IMR-90 (cell line): ENCODE results near the gene EMX2. TPM values are rescaled to one million over a fixed set of nuclear protein-coding genes. Genes with fewer than 3 reads are reported as not detected.

Source experiments
- ATAC-seq: fragments of 200-7000 bp; cut with Tn5 transposase; 2 replicates; pipeline ENCODE4 v1.9.1; 2020; ENCODE audit warnings: low read depth, mild to moderate bottlenecking, moderate library complexity
- BruUV-seq: library from RNA; stranded (reverse); fragments of 400-500 nt; replicated peaks from 2 replicates; lab custom pipeline; 2021; lab: Mats Ljungman, UMichigan
- CTCF ChIA-PET: fragments of 300-600 bp; formaldehyde crosslinking; extraction: SDS; loops from one replicate; lab custom pipeline; 2021; ENCODE audit warnings: antibody characterized with exemption; lab: Yijun Ruan, JAX
- POLR2A ChIA-PET: fragments of 300-600 bp; sonication (Branson Sonifier 250); formaldehyde crosslinking; loops from one replicate; lab custom pipeline; 2022; ENCODE audit warnings: antibody characterized with exemption; ENCODE audit not compliant: unreplicated experiment; lab: Charles Lee
- DNase-seq: peaks from one replicate; pipeline ENCODE4 v3.0.0; 2013
- H2AFZ ChIP-seq: replicated peaks from 2 replicates; pipeline ENCODE3; 2013; ENCODE audit warnings: low read length, mild to moderate bottlenecking; ENCODE audit not compliant: poor library complexity
- H2AK5ac ChIP-seq: 2 replicates; pipeline ENCODE4 v1.6.1; 2013; ENCODE audit warnings: low read depth, low read length, inconsistent platforms
- H2AK9ac ChIP-seq: replicated peaks from 2 replicates; pipeline ENCODE3; 2013; ENCODE audit warnings: mild to moderate bottlenecking, low read depth, low read length, moderate library complexity; ENCODE audit not compliant: poor library complexity
- H2BK120ac ChIP-seq: 2 replicates; pipeline ENCODE4 v1.6.1; 2013; ENCODE audit warnings: low read depth, low read length, inconsistent platforms
- H2BK15ac ChIP-seq: 3 replicates; pipeline ENCODE4 v1.6.1; 2013; ENCODE audit warnings: low read depth, low read length, inconsistent platforms
- H2BK20ac ChIP-seq: 2 replicates; pipeline ENCODE4 v1.6.1; 2013; ENCODE audit warnings: low read depth, mild to moderate bottlenecking, inconsistent platforms, low read length, moderate library complexity
- H2BK5ac ChIP-seq: 2 replicates; pipeline ENCODE4 v1.6.1; 2013; ENCODE audit warnings: mild to moderate bottlenecking, low read depth, low read length, inconsistent platforms; ENCODE audit not compliant: poor library complexity, severe bottlenecking
- H3K14ac ChIP-seq: replicated peaks from 2 replicates; pipeline ENCODE4 v1.6.1; 2013; ENCODE audit warnings: low read depth, low read length, inconsistent platforms
- H3K18ac ChIP-seq: 2 replicates; pipeline ENCODE4 v1.6.1; 2013; ENCODE audit warnings: low read depth, low read length, control low read depth
- H3K23ac ChIP-seq: 2 replicates; pipeline ENCODE4 v1.6.1; 2013; ENCODE audit warnings: low read depth, low read length, inconsistent platforms
- H3K27ac ChIP-seq: 2 replicates; pipeline ENCODE4 v1.5.1; 2013; ENCODE audit warnings: mild to moderate bottlenecking, control low read depth, low read length; ENCODE audit not compliant: insufficient read depth
- H3K27me3 ChIP-seq: 2 replicates; pipeline ENCODE4 v1.6.1; 2013; ENCODE audit warnings: low read length; ENCODE audit not compliant: control insufficient read depth, insufficient read depth
- H3K36me3 ChIP-seq: 2 replicates; pipeline ENCODE4 v1.6.1; 2013; ENCODE audit warnings: low read length, mixed read lengths; ENCODE audit not compliant: control insufficient read depth, insufficient read depth
- H3K4ac ChIP-seq: 2 replicates; pipeline ENCODE4 v1.6.1; 2013; ENCODE audit warnings: low read depth, low read length, inconsistent platforms
- H3K4me1 ChIP-seq: 2 replicates; pipeline ENCODE4 v1.6.1; 2013; ENCODE audit warnings: low read length, mixed read lengths; ENCODE audit not compliant: control insufficient read depth, insufficient read depth
- H3K4me2 ChIP-seq: 2 replicates; pipeline ENCODE4 v1.6.1; 2013; ENCODE audit warnings: low read depth, mild to moderate bottlenecking, control low read depth, low read length, moderate library complexity
- H3K4me3 ChIP-seq: 2 replicates; pipeline ENCODE4 v1.5.1; 2013; ENCODE audit warnings: low read depth, mild to moderate bottlenecking, control low read depth, low read length, moderate library complexity; ENCODE audit not compliant: insufficient read depth
- H3K56ac ChIP-seq: 2 replicates; pipeline ENCODE4 v1.6.1; 2013; ENCODE audit warnings: low read length, inconsistent platforms; ENCODE audit not compliant: insufficient read depth; ENCODE audit errors: extremely low read depth
- H3K79me1 ChIP-seq, 2 experiments: 2 replicates each; pipeline ENCODE4 v1.6.1; 2013; ENCODE audit warnings: low read length in 2 of 2, inconsistent platforms in 1 of 2, low read depth in 1 of 2
- H3K9ac ChIP-seq: 2 replicates; pipeline ENCODE4 v1.6.1; 2013; ENCODE audit warnings: low read depth, low read length, control low read depth
- H3K9me1 ChIP-seq: 2 replicates; pipeline ENCODE4 v1.6.1; 2013; ENCODE audit warnings: low read length, inconsistent platforms; ENCODE audit not compliant: insufficient read depth
- H3K9me3 ChIP-seq: 2 replicates; pipeline ENCODE4 v1.6.1; 2013; ENCODE audit warnings: low read length; ENCODE audit not compliant: control insufficient read depth, insufficient read depth
- H4K20me1 ChIP-seq: 2 replicates; pipeline ENCODE4 v1.6.1; 2013; ENCODE audit warnings: low read length, inconsistent platforms; ENCODE audit not compliant: insufficient read depth
- H4K5ac ChIP-seq: 2 replicates; pipeline ENCODE4 v1.6.1; 2013; ENCODE audit warnings: mild to moderate bottlenecking, low read depth, low read length, control low read depth
- H4K8ac ChIP-seq, 2 experiments: 2 replicates each; pipeline ENCODE4 v1.6.1; 2013; ENCODE audit warnings: low read depth in 2 of 2, low read length in 2 of 2, control low read depth in 1 of 2, inconsistent platforms in 1 of 2
- H4K91ac ChIP-seq: 2 replicates; pipeline ENCODE4 v1.6.1; 2013; ENCODE audit warnings: low read depth, low read length, inconsistent platforms; ENCODE audit not compliant: insufficient read depth
- BHLHE40 ChIP-seq: fragments of 150-350 bp; IDR thresholded peaks from 2 replicates; pipeline ENCODE4 v1.6.1; 2016; ENCODE audit warnings: mild to moderate bottlenecking, low read depth, low read length
- CEBPB ChIP-seq: IDR thresholded peaks from 2 replicates; pipeline ENCODE4 v1.6.1; 2012; ENCODE audit warnings: low read depth, low read length, improper control_type of control experiment
- CHD1 ChIP-seq: IDR thresholded peaks from 2 replicates; pipeline ENCODE4 v1.6.1; 2012; ENCODE audit warnings: low read depth, low read length, improper control_type of control experiment
- FOS ChIP-seq: fragments of 150-350 bp; IDR thresholded peaks from 2 replicates; pipeline ENCODE4 v1.6.1; 2016; ENCODE audit warnings: low read depth, low read length
- MAFK ChIP-seq: IDR thresholded peaks from 2 replicates; pipeline ENCODE4 v1.6.1; 2012; ENCODE audit warnings: low read depth, low read length, improper control_type of control experiment
- MAZ ChIP-seq: IDR thresholded peaks from 2 replicates; pipeline ENCODE4 v1.6.1; 2012; ENCODE audit warnings: low read depth, mild to moderate bottlenecking, low read length, improper control_type of control experiment, moderate library complexity, borderline replicate concordance
- MXI1 ChIP-seq: IDR thresholded peaks from 2 replicates; pipeline ENCODE4 v1.6.1; 2012; ENCODE audit warnings: low read depth, mild to moderate bottlenecking, low read length, moderate library complexity, borderline replicate concordance
- NFE2L2 ChIP-seq: fragments of 150-350 bp; IDR thresholded peaks from 2 replicates; pipeline ENCODE4 v1.6.1; 2016; ENCODE audit warnings: low read depth, mild to moderate bottlenecking, low read length
- POLR2A ChIP-seq: IDR thresholded peaks from 2 replicates; pipeline ENCODE4 v1.6.1; 2012; ENCODE audit warnings: mild to moderate bottlenecking, low read depth, low read length
- RAD21 ChIP-seq: IDR thresholded peaks from 2 replicates; pipeline ENCODE4 v1.6.1; 2012; ENCODE audit warnings: low read length, improper control_type of control experiment
- RCOR1 ChIP-seq: IDR thresholded peaks from 2 replicates; pipeline ENCODE4 v1.6.1; 2012; ENCODE audit warnings: mild to moderate bottlenecking, low read length, improper control_type of control experiment; ENCODE audit not compliant: insufficient replicate concordance
- RFX5 ChIP-seq: IDR thresholded peaks from 2 replicates; pipeline ENCODE4 v1.8.0; 2012; ENCODE audit warnings: low read depth, mild to moderate bottlenecking, low read length, moderate library complexity
- SMC3 ChIP-seq: fragments of 150-350 bp; IDR thresholded peaks from 2 replicates; pipeline ENCODE4 v1.6.1; 2016; ENCODE audit warnings: low read depth, mild to moderate bottlenecking, antibody characterized with exemption, low read length, moderate library complexity
- WGBS, 2 experiments: methylation state at CpG; one replicate each; pipeline versions ENCODE4 v1.1.5 to v1.1.7; 2013; ENCODE audit warnings: missing lambda C conversion rate in 2 of 2; ENCODE audit not compliant: insufficient read length in 1 of 2; ENCODE audit errors: extremely low coverage in 2 of 2; 5-methylcytosine and 5-hydroxymethylcytosine counted together
- dilution Hi-C: fragments of 300-500 bp; cut with HindIII; formaldehyde crosslinking; loops from one replicate; pipeline ENCODE4 v1.14.3; 2018; ENCODE audit warnings: low sequenced_read_pairs; ENCODE audit not compliant: unreplicated experiment
- in situ Hi-C: fragments of 300-500 bp; cut with MboI; formaldehyde crosslinking; loops from 3 replicates; pipeline ENCODE4 v1.14.3; 2019; ENCODE audit warnings: low sequenced_read_pairs, inconsistent platforms, mixed read lengths
- intact Hi-C: fragments of 100-400 bp; cut with micrococcal nuclease; formaldehyde crosslinking; loops from 2 replicates; pipeline ENCODE4 v1.10.0; 2022
- polyA plus RNA-seq, 3 experiments: library from polyadenylated mRNA; depleted of rRNA; stranded (reverse); fragments of >200 nt; gene quantifications; 2 replicates each; pipeline ENCODE4 v1.2.3, GENCODE V29; 2012; ENCODE audit warnings: low replicate concordance in 1 of 3
- total RNA-seq: library from RNA; depleted of rRNA; stranded (reverse); fragments of >200 nt; gene quantifications from 2 replicates; pipeline ENCODE4 v1.2.3, GENCODE V29; 2012
- TF ChIP-seq, protein P1 (sequence below): fragments of 150-350 bp; IDR thresholded peaks from 2 replicates; pipeline ENCODE4 v1.6.1; 2016; ENCODE audit warnings: low read depth, mild to moderate bottlenecking, low read length, moderate library complexity, borderline replicate concordance
- TF ChIP-seq, protein P2 (sequence below): conservative IDR thresholded peaks from 2 replicates; pipeline ENCODE4 v1.5.1; 2012; ENCODE audit warnings: mild to moderate bottlenecking, low read depth, low read length, improper control_type of control experiment
- TF ChIP-seq, protein P3 (sequence below): fragments of 150-350 bp; IDR thresholded peaks from 2 replicates; pipeline ENCODE4 v1.6.1; 2017; ENCODE audit warnings: mild to moderate bottlenecking, antibody characterized with exemption, low read length, low read depth

Gene EMX2
- total and polyA plus RNA-seq, 2 of the 4 experiments (the other 2 are of a cell fraction): not detected

DNA sequence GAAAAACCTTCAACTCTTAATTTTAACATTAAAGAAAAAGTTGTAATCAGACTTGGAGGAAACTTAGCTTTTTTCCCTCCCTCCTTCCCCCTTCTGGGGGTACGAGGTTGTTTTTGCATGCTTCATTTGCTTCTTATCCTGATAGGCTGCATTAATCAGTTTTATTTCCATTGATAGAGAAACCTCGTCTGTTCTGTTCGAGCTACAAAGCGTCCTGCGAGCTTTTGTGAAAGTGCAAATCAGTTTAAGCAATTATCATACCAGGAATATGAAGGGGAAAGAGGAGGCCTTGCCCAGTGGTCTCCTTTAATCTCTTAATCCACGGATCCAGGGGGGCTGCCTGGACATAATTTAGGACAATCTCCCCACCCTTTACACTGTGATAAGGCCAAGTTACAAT lies 7.5 kb downstream of the EMX2 start:
- ChIA-PET CTCF (no interaction called here), POLR2A (no interaction called here)
- H2AK9ac ChIP-seq: no peak overlapping the region
- H2BK120ac ChIP-seq: no peak overlapping the region
- no peak overlapping the region for H3K56ac ChIP-seq
- no peak overlapping the region for H3K9ac ChIP-seq
- H3K23ac ChIP-seq: no peak overlapping the region
- H3K27ac ChIP-seq: no peak overlapping the region
- H3K27me3 ChIP-seq: peaks cover 82% of the 10 kb centered on the region
- no peak overlapping the region for H2AK5ac ChIP-seq
- intact Hi-C loops (no loop called here), in situ Hi-C loops (no loop called here), dilution Hi-C loops (no loop called here)
- H2BK15ac ChIP-seq: no peak overlapping the region
- peaks cover 4% of the 10 kb centered on the region for H3K9me3 ChIP-seq
- no peaks in the 10 kb centered on the region for H3K36me3 ChIP-seq
- H2BK5ac ChIP-seq: no peak overlapping the region
- no peak overlapping the region for H3K4me2 ChIP-seq
- H2BK20ac ChIP-seq: no peak overlapping the region
- H3K4me1 ChIP-seq: no peaks in the 10 kb centered on the region
- DNase-seq (no peak), ATAC-seq (no peak)
- no CpG with 5 or more reads among the region's 6 CpGs for WGBS, 2 experiments
- no peak overlapping the region for H4K5ac ChIP-seq
- H3K4ac ChIP-seq: no peak overlapping the region
- no peak overlapping the region for H4K91ac ChIP-seq
- H3K4me3 ChIP-seq: no peak overlapping the region
- no peak overlapping the region for H3K14ac ChIP-seq
- H2AFZ ChIP-seq: no peak overlapping the region
- no TSS peak for BruUV-seq
- no peaks in the 10 kb centered on the region for H4K20me1 ChIP-seq
- TF ChIP-seq RAD21: no peak
- TF ChIP-seq CHD1: no peak
- no peak for TF ChIP-seq RCOR1
- no peak for TF ChIP-seq MAZ
- no peak for TF ChIP-seq FOS
- no peak for TF ChIP-seq NFE2L2
- no peak for TF ChIP-seq RFX5
- TF ChIP-seq CEBPB: no peak
- TF ChIP-seq, protein P1, sequence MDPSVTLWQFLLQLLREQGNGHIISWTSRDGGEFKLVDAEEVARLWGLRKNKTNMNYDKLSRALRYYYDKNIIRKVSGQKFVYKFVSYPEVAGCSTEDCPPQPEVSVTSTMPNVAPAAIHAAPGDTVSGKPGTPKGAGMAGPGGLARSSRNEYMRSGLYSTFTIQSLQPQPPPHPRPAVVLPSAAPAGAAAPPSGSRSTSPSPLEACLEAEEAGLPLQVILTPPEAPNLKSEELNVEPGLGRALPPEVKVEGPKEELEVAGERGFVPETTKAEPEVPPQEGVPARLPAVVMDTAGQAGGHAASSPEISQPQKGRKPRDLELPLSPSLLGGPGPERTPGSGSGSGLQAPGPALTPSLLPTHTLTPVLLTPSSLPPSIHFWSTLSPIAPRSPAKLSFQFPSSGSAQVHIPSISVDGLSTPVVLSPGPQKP: no peak
- TF ChIP-seq, protein P2, sequence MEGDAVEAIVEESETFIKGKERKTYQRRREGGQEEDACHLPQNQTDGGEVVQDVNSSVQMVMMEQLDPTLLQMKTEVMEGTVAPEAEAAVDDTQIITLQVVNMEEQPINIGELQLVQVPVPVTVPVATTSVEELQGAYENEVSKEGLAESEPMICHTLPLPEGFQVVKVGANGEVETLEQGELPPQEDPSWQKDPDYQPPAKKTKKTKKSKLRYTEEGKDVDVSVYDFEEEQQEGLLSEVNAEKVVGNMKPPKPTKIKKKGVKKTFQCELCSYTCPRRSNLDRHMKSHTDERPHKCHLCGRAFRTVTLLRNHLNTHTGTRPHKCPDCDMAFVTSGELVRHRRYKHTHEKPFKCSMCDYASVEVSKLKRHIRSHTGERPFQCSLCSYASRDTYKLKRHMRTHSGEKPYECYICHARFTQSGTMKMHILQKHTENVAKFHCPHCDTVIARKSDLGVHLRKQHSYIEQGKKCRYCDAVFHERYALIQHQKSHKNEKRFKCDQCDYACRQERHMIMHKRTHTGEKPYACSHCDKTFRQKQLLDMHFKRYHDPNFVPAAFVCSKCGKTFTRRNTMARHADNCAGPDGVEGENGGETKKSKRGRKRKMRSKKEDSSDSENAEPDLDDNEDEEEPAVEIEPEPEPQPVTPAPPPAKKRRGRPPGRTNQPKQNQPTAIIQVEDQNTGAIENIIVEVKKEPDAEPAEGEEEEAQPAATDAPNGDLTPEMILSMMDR: no peak
- no peak for TF ChIP-seq POLR2A
- no peak for TF ChIP-seq MAFK
- TF ChIP-seq SMC3: no peak
- TF ChIP-seq, protein P3, sequence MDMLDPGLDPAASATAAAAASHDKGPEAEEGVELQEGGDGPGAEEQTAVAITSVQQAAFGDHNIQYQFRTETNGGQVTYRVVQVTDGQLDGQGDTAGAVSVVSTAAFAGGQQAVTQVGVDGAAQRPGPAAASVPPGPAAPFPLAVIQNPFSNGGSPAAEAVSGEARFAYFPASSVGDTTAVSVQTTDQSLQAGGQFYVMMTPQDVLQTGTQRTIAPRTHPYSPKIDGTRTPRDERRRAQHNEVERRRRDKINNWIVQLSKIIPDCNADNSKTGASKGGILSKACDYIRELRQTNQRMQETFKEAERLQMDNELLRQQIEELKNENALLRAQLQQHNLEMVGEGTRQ: no peak
- TF ChIP-seq BHLHE40: no peak
- TF ChIP-seq MXI1: no peak
- H4K8ac ChIP-seq: no peak overlapping the region
- H3K18ac ChIP-seq: no peak overlapping the region
- no peaks in the 10 kb centered on the region for H3K79me1 ChIP-seq
- H3K9me1 ChIP-seq: no peaks in the 10 kb centered on the region
